HG02885 (cell line): ENCODE data around the gene SLC35A4.

Source experiments
- ATAC-seq: cut with Tn5 transposase; IDR thresholded peaks from one replicate; pipeline ENCODE4 v1.9.1; 2021; ENCODE audit warnings: mild to moderate bottlenecking; ENCODE audit not compliant: unreplicated experiment, poor library complexity

SLC35A4 gene

GRCh38 chr5:140557136-140557805 lies 7.4 kb upstream of the SLC35A4 start, which contains the start of gene SRA1:
TSS of gene SRA1 (minus strand) at chr5:140557473. CDS start at chr5:140557452, 21 bp downstream.
- ATAC-seq, result peak; percentile 97

GRCh38 chr5:140557965-140558364 lies 6.7 kb upstream of the SLC35A4 start:
- ATAC-seq, result no peak

GRCh38 chr5:140558542-140558941 lies 6.1 kb upstream of the SLC35A4 start:
- ATAC-seq, result no peak

GRCh38 chr5:140560227-140560626 lies 4.4 kb upstream of the SLC35A4 start:
- no peak for ATAC-seq

GRCh38 chr5:140561753-140562523 lies 2.7 kb upstream of the SLC35A4 start:
- ATAC-seq, result no peak

GRCh38 chr5:140563596-140563995 lies 1.0 kb upstream of the SLC35A4 start:
- ATAC-seq, result no peak

- peak; percentile 2 for ATAC-seq
Measured at GRCh38 chr5:140565024-140565779, 574 bp downstream of the SLC35A4 start.

- no peak for ATAC-seq
Measured at GRCh38 chr5:140565780-140566095, 1.1 kb downstream of the SLC35A4 start.

- ATAC-seq, result no peak
Measured at GRCh38 chr5:140566665-140567064, 2.0 kb downstream of the SLC35A4 start.

- no peak for ATAC-seq
Measured at GRCh38 chr5:140567136-140567818, 2.6 kb downstream of the SLC35A4 start.

- ATAC-seq, result no peak
Measured at GRCh38 chr5:140567871-140568270, 3.2 kb downstream of the SLC35A4 start.

GRCh38 chr5:140568443-140569063 lies 3.9 kb downstream of the SLC35A4 start:
- no peak for ATAC-seq

GRCh38 chr5:140569197-140569596 lies 4.6 kb downstream of the SLC35A4 start:
- no peak for ATAC-seq

GRCh38 chr5:140570058-140570457 lies 5.4 kb downstream of the SLC35A4 start:
- ATAC-seq, result no peak

- no peak for ATAC-seq
Measured at GRCh38 chr5:140570488-140570887, 5.9 kb downstream of the SLC35A4 start.

GRCh38 chr5:140571105-140571504 lies 6.5 kb downstream of the SLC35A4 start:
- no peak for ATAC-seq

GRCh38 chr5:140573683-140574082 lies 9.1 kb downstream of the SLC35A4 start:
- ATAC-seq, result no peak

GRCh38 chr5:140574165-140574564 lies 9.5 kb downstream of the SLC35A4 start:
- no peak for ATAC-seq

- no peak for ATAC-seq
Measured at GRCh38 chr5:140575309-140575708, 10.7 kb downstream of the SLC35A4 start.

- no peak for ATAC-seq
Measured at GRCh38 chr5:140576776-140577201, 12.2 kb downstream of the SLC35A4 start.
